CD4-positive, alpha-beta T cell treated with Interleukin-4 for 1 hour (primary cell): Measurements from ENCODE around the gene MCM7.

Experiments
- DNase-seq, 2 donors: peaks; one replicate each; pipeline ENCODE4 v3.0.0-alpha.2; 2020 to 2022

MCM7 gene

GRCh38 chr7:100122067-100122466, 20.9 kb upstream of the MCM7 start:
- DNase-seq = no peak

GRCh38 chr7:100120733-100121036, 19.5 kb upstream of the MCM7 start:
- no peak for DNase-seq

GRCh38 chr7:100119970-100120732, 19.0 kb upstream of the MCM7 start:
- DNase-seq = peak; percentile 69 to 80

GRCh38 chr7:100119072-100119969, 18.1 kb upstream of the MCM7 start, which contains the start of the genes CNPY4 and TAF6:
TSS of gene CNPY4 (plus strand) at chr7:100119634. CDS start at chr7:100119745, 111 bp downstream.
TSS of gene TAF6 (minus strand) at chr7:100119358. CDS start at chr7:100114209, 5,149 bp downstream.
- DNase-seq = peak; percentile 94 to 96

GRCh38 chr7:100118388-100119071, 17.3 kb upstream of the MCM7 start:
- DNase-seq = no peak

- DNase-seq = no peak
These were observed 13.8 kb upstream of the MCM7 start for GRCh38 chr7:100115026-100115425.

- no peak for DNase-seq
These were observed 10.7 kb upstream of the MCM7 start for GRCh38 chr7:100111914-100112313.

GRCh38 chr7:100111156-100111555, 10.0 kb upstream of the MCM7 start:
- DNase-seq = no peak

- no peak for DNase-seq
These were observed 8.4 kb upstream of the MCM7 start for GRCh38 chr7:100109521-100110163.

GRCh38 chr7:100107890-100108289, 6.7 kb upstream of the MCM7 start:
- no peak for DNase-seq

GRCh38 chr7:100107125-100107737, 6.0 kb upstream of the MCM7 start:
- no peak for DNase-seq

GRCh38 chr7:100106633-100107032, 5.4 kb upstream of the MCM7 start:
- no peak for DNase-seq

- DNase-seq = no peak
These were observed 4.3 kb upstream of the MCM7 start for GRCh38 chr7:100105534-100105933.

GRCh38 chr7:100102950-100103840, 2.0 kb upstream of the MCM7 start:
- DNase-seq = no peak

- peak; percentile 83 to 90 for DNase-seq
These were observed 679 bp downstream of the MCM7 start for GRCh38 chr7:100100420-100101015.

GRCh38 chr7:100099452-100099851, 1.7 kb downstream of the MCM7 start:
- no peak for DNase-seq

- no peak for DNase-seq
These were observed 2.3 kb downstream of the MCM7 start for GRCh38 chr7:100098913-100099312.

- DNase-seq = no peak
These were observed 5.5 kb downstream of the MCM7 start for GRCh38 chr7:100095704-100096103.

- no peak for DNase-seq
These were observed 5.9 kb downstream of the MCM7 start for GRCh38 chr7:100095289-100095688.

- DNase-seq = no peak
These were observed 7.2 kb downstream of the MCM7 start for GRCh38 chr7:100093925-100094486.

GRCh38 chr7:100093498-100093897, 7.7 kb downstream of the MCM7 start:
- DNase-seq = no peak
